Measurements from ENCODE around the gene ARL4A. TPM values are rescaled to one million over a fixed set of nuclear protein-coding genes. Genes with fewer than 3 reads are reported as not detected.
A peak's percentile ranks its signal among the peaks of the same experiment; 100 is the strongest.

Gene ARL4A
- total and polyA plus RNA-seq, 9 of the 15 experiments (the other 6 are each of a cell fraction or from before 2014, with no cell fraction given), result 118 to 688 (median 172) TPM

GRCh38 chr7:12695965-12696364 is 8.5 kb downstream of the ARL4A start (continued):
- TF ChIP-seq MEIS2 (IDR thresholded peaks at IDR 0.05; ENCODE audit: partially characterized antibody) (peak; percentile 28), PCBP1 (IDR thresholded peaks at IDR 0.05; ENCODE audit: low read depth, low read length, poor library complexity, severe bottlenecking) (no peak), POLR2G (IDR thresholded peaks at IDR 0.05; ENCODE audit: low read depth, low read length) (no peak)

DNA sequence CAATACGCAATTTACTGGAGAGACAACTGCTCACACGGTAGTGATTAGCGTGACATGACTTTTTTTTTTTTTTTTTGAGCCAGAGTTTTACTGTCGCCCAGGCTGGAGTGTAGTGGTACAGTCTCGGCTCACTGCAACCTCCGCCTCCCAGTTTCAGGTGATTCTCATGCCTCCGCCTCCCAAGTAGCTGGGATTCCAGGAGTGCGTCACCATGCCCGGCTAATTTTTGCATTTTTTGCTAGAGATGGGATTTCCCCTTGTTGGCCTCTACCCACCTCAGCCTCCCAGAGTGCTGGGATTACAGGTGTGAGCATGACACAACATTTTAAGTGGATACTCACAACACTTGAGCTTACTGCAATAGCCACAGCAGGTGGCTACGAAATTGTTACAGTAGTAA is 11.9 kb downstream of the ARL4A start:
- DNase-seq (ENCODE audit: extremely low read depth in 1 of 4, low spot score in 3 of 4), result no peak
- intact Hi-C loops (cut with micrococcal nuclease) (no loop called here), in situ Hi-C loops (cut with MboI) (no loop called here)
- Histone ChIP-seq H3K79me2 (ENCODE audit: control insufficient read depth, insufficient read depth, low read length) (peaks cover 29% of the 10 kb centered on the region), H3K4me2 (ENCODE audit: insufficient read depth, low read length) (no peak overlapping the region), H3K9ac (ENCODE audit: insufficient read depth in 1 of 2, low read depth in 2 of 2, low read length in 2 of 2) (no peak overlapping the region), H2AFZ (ENCODE audit: low read depth, low read length) (no peak overlapping the region), H4K20me1 (replicated peaks; ENCODE audit: control insufficient read depth, insufficient read depth, low read length) (no peaks in the 10 kb centered on the region), H3K27me3 (ENCODE audit: control insufficient read depth in 2 of 2, insufficient read depth in 2 of 2, low read length in 2 of 2) (no peaks in the 10 kb centered on the region), H3K9me3 (replicated peaks; ENCODE audit: control insufficient read depth, insufficient read depth, low read depth, low read length) (peaks cover 11% of the 10 kb centered on the region), H3K4me1 (replicated peaks in 1 of 2; ENCODE audit: control insufficient read depth in 2 of 2, insufficient read depth in 2 of 2, low read length in 2 of 2) (no peaks in the 10 kb centered on the region; a peak in 1 of 5 replicates), H3K36me3 (ENCODE audit: control insufficient read depth, insufficient read depth, low read length) (peaks cover 8% of the 10 kb centered on the region; the same call in 2 of the 3 replicates), H3K9me1 (ENCODE audit: control insufficient read depth, insufficient read depth, low read length) (no peaks in the 10 kb centered on the region), H3K4me3 (no peak overlapping the region), H3K27ac (ENCODE audit: extremely low read depth, low read depth, low read length) (no peak overlapping the region)
- POLR2A ChIA-PET, result interaction anchor here (1.3 to 1.7 kb wide), 2 partner anchors 9 to 16 kb away, joined by 3 to 5 read pairs; no protein-coding TSS in a partner anchor
- no peak for FAIRE-seq
- BruUV-seq (replicated peaks), result no TSS peak
- TF ChIP-seq KAT2B (IDR thresholded peaks at IDR 0.05; ENCODE audit: low read depth, low read length) (no peak), NCOR1 (IDR thresholded peaks at IDR 0.05) (no peak), CBX3 (IDR thresholded peaks at IDR 0.05; ENCODE audit: borderline replicate concordance in 1 of 2, low read length in 2 of 2) (peak in 1 of 2 experiments; percentile 57; a peak in 1 of 3 replicates), SMAD1 (IDR thresholded peaks at IDR 0.05; ENCODE audit: low read depth, low read length, partially characterized antibody) (no peak), PHB (CRISPR knock-in tag; IDR thresholded peaks at IDR 0.05) (no peak)
- TF ChIP-seq, protein P1, sequence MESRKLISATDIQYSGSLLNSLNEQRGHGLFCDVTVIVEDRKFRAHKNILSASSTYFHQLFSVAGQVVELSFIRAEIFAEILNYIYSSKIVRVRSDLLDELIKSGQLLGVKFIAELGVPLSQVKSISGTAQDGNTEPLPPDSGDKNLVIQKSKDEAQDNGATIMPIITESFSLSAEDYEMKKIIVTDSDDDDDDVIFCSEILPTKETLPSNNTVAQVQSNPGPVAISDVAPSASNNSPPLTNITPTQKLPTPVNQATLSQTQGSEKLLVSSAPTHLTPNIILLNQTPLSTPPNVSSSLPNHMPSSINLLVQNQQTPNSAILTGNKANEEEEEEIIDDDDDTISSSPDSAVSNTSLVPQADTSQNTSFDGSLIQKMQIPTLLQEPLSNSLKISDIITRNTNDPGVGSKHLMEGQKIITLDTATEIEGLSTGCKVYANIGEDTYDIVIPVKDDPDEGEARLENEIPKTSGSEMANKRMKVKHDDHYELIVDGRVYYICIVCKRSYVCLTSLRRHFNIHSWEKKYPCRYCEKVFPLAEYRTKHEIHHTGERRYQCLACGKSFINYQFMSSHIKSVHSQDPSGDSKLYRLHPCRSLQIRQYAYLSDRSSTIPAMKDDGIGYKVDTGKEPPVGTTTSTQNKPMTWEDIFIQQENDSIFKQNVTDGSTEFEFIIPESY (CRISPR knock-in tag; IDR thresholded peaks at IDR 0.05), result peak; percentile 71
- CTCF ChIA-PET (ENCODE audit: low intra/inter-chr PET ratio), result no interaction called here
- WGBS (ENCODE audit: insufficient coverage, low coverage, missing lambda C conversion rate), result 90% methylated on average over 10 of the region's 10 CpGs
- ATAC-seq, result no peak
